Uterus (tissue), 4 donors: ENCODE results near the gene LAT. TPM values are rescaled to one million over a fixed set of nuclear protein-coding genes. Genes with fewer than 3 reads are reported as not detected.

ENCODE experiments used
- DNase-seq, 2 donors: peaks; one replicate each; pipeline ENCODE4 v3.0.0-alpha.2; 2019 to 2020
- H3K27ac ChIP-seq, 2 donors: fragments of 200-600 bp; sonication (generic); 1 replicate in 1 of 2; 2 replicates in 1 of 2; pipeline ENCODE4 v1.5.1; 2016 to 2018
- H3K27me3 ChIP-seq, 2 donors: fragments of 200-600 bp; sonication (generic); one replicate each; pipeline ENCODE4 v1.5.1; 2018 to 2019; ENCODE audit warnings: control low read depth in 1 of 2
- H3K36me3 ChIP-seq, 2 donors: fragments of 200-600 bp; sonication (generic); one replicate each; pipeline ENCODE4 v1.5.1; 2019; ENCODE audit warnings: control low read depth in 1 of 2
- H3K4me1 ChIP-seq, 2 donors: fragments of 200-600 bp; sonication (generic); one replicate each; pipeline ENCODE4 v1.5.1; 2018 to 2019; ENCODE audit warnings: control low read depth in 1 of 2
- H3K4me3 ChIP-seq, 2 donors: fragments of 200-600 bp; sonication (generic); 1 replicate in 1 of 2; 2 replicates in 1 of 2; pipeline ENCODE4 v1.5.1; 2018 to 2019; ENCODE audit warnings: mild to moderate bottlenecking in 1 of 2
- H3K9me3 ChIP-seq, 2 donors: fragments of 200-600 bp; sonication (generic); one replicate each; pipeline ENCODE4 v1.5.1; 2019; ENCODE audit warnings: control low read depth in 1 of 2
- CTCF ChIP-seq, 4 experiments: fragments of 200-600 bp in 2 of 4; fragments of 450-650 bp in 2 of 4; sonication (generic) in 2 of 4; IDR thresholded peaks; one replicate each; pipeline ENCODE4 v1.5.1; 2016 to 2019; ENCODE audit warnings: antibody characterized with exemption in 4 of 4, mild to moderate bottlenecking in 2 of 4, moderate library complexity in 1 of 4
- POLR2A ChIP-seq, 2 donors: fragments of 450-650 bp; IDR thresholded peaks; one replicate each; pipeline ENCODE4 v1.6.1; 2016; ENCODE audit warnings: antibody characterized with exemption in 2 of 2, mild to moderate bottlenecking in 1 of 2, moderate library complexity in 1 of 2
- intact Hi-C: fragments of 100-400 bp; cut with DNase I; formaldehyde crosslinking; loops from one replicate; pipeline ENCODE4 v1.15.1; 2023; ENCODE audit warnings: low total_unique reads
- total RNA-seq, 4 donors: library from RNA; depleted of rRNA in 3 of 4; stranded (reverse); fragments of >200 nt in 3 of 4; gene quantifications; one replicate each; pipeline versions ENCODE4 v1.1.0 to v1.2.4, GENCODE V29; 2014 to 2023
- donor health status: DM: yes; HTN: yes; CAD: no.

The LAT gene
- total RNA-seq, 4 donors from 2014 or later = 0.97 to 12.6 (median 3.0) TPM

DNA sequence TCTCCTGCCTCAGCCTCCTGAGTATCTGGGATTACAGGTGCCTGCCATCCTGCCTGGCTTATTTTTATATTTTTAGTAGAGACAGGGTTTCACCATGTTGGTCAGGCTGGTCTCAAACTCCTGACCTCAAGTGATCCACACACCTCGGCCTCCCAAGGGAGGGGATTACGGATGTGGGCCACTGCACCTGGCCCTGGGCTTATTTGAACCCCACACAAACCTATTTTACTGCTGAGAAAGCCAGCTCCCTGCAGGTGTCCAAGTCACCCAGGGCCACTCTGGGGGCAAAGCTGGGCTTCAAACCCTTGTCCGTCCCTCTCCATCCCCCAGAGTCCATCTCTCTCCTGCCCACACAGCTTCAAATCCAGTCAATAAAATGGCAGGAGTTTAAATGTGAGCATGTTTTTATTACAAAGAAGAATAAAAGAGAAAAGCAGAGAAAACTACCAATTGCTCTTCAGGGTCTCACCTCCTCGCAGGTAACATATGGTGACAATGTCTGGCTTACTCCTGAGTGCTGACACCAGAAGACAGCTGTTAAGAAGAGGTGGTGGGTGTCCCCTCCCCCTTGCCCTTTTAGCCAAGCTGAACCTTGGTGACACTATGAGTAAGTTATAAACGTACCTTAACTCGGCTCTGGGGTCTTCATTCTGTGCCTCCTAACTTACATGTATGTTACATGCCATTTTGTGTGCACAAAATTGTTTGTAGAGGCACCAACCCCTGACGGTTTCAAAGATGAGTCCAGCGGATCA is 45.4 kb downstream of the LAT start:
- H3K4me3 ChIP-seq = no peak overlapping the region
- H3K27me3 ChIP-seq = no peaks in the 10 kb centered on the region
- H3K36me3 ChIP-seq = no peaks in the 10 kb centered on the region
- no peak overlapping the region for H3K27ac ChIP-seq
- DNase-seq = no peak
- no peaks in the 10 kb centered on the region for H3K9me3 ChIP-seq
- intact Hi-C loops = no loop called here
- no peak for TF ChIP-seq CTCF (IDR thresholded peaks at IDR 0.05)
- TF ChIP-seq POLR2A (IDR thresholded peaks at IDR 0.05) = no peak
- H3K4me1 ChIP-seq = no peaks in the 10 kb centered on the region

Other genes starting within 250 kb of the LAT start
- gene NPIPB9, start 233.3 kb upstream of the LAT start, total RNA-seq = 1 to 10 TPM; 2.4 to 9.8 (median 6.7) TPM
- 100 to 1,000 TPM in 1 of 4 donors, 10 to 100 TPM in 2, 1 to 10 TPM in 1; 7.2 to 130 (median 35.0) TPM for gene ATXN2L, start 162.1 kb upstream of the LAT start, total RNA-seq
- gene TUFM, start 138.7 kb upstream of the LAT start, total RNA-seq = 10 to 100 TPM; 48.3 to 92.9 (median 61.6) TPM
- 10 to 100 TPM in 3 of 4 donors, 1 to 10 TPM in 1; 9.1 to 63.3 (median 21.4) TPM for gene SH2B1, start 121.2 kb upstream of the LAT start, total RNA-seq
- 1 to 10 TPM in 1 of 4 donors, not detected in 3; 1.6 TPM for gene ATP2A1, start 106.6 kb upstream of the LAT start, total RNA-seq
- gene RABEP2, start 59.8 kb upstream of the LAT start, total RNA-seq = 10 to 100 TPM in 2 of 4 donors, 1 to 10 TPM in 2; 4.9 to 41.1 (median 9.3) TPM
- 1 to 10 TPM in 1 of 4 donors, not detected in 3; 1.5 TPM for gene CD19, start 53.1 kb upstream of the LAT start, total RNA-seq
- gene NFATC2IP, start 34.1 kb upstream of the LAT start, total RNA-seq = 10 to 100 TPM; 10.3 to 40.8 (median 16.6) TPM
- 10 to 100 TPM in 3 of 4 donors, 1 to 10 TPM in 1; 7.4 to 74.3 (median 25.3) TPM for gene SPNS1, start 10.3 kb upstream of the LAT start, total RNA-seq